Measurements from ENCODE around the gene RHOXF2.
"Not testable (repeated sequence)": the region's sequence is repeated elsewhere in the genome, so short reads cannot be mapped to it uniquely, and the experiment has no call there.

The RHOXF2 gene

DNA sequence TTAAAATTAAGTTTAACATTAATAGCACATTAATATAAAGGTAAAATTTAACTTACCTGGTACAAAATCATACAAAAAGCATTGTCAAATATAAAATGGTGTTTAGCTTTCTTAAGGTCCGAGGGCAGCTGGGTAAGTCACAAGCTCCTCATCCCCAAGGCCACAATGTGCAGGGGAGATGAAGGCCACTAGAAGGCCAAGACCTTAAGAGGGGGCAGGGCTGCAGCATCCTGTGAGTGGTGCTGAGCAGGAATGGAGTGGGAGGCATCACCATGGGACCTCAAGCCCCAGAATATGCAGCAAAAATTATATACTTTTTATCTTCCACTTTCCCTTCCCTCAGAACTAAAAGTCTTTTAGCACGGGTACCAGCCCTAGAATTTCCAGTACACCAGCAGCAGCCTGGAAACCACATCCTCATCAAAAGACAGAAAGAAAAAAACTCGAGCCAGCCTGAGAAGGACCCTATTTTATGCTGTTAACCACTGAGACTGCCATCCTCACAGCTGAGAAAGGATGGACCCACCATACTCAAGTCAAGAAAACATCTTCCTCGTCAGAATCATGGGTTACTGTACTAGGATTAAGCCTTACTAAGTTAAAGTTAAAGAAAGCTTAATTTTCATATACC is 13.0 kb upstream of the RHOXF2 start:
- FAIRE-seq (no peak), DNase-seq (ENCODE audit: insufficient read length) (no peak)
- TF ChIP-seq POLR2A (IDR thresholded peaks at IDR 0.05; ENCODE audit: low read depth, low read length) (no peak), POLR2AphosphoS5 (IDR thresholded peaks at IDR 0.05; ENCODE audit: low read depth, low read length) (no peak), TAF1 (IDR thresholded peaks at IDR 0.05; ENCODE audit: borderline replicate concordance, low read depth, low read length) (no peak)

DNA sequence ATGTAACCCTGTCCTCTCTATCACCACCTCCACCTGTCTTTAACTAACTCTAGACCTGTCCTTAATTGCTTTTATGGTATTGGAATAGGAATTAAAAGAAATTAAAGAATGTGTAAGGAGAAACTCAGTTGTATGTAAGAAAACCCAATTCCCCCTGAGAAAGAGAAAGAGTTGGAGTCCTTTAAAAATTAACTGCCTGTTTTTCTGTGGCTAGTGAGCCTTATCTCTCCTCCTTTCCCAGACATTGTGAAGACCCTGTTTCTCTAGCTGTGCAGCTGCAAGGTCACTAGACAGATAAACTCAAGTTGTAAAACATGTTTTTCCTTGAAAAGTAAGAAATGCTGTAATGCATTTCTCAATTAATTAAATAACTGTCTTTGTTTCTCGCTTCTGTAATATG is 12.1 kb upstream of the RHOXF2 start:
- not testable (repeated sequence) for FAIRE-seq

DNA sequence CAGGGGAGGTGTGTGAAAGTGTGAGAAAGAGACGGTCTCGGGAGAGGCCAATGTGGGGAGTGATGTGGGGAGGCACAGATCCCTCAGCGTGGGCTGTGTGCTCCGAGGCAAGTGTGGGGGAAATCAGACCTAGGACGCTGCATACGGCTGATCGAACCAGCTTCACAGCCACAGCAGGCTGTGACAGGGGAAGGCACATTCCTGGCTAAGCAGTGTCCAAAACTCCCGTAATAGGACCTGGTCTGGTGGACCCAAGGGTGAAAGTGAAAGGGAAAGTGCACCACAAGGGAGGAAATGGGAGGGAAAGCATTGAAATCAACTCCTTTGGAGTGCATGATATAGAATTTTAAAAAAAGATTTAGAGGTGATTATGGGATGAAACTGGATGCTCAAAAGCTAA is 10.9 kb upstream of the RHOXF2 start:
- FAIRE-seq (no peak), DNase-seq (ENCODE audit: insufficient read length) (no peak)
- TF ChIP-seq TAF1 (IDR thresholded peaks at IDR 0.05; ENCODE audit: borderline replicate concordance, low read depth, low read length) (no peak), POLR2AphosphoS5 (IDR thresholded peaks at IDR 0.05; ENCODE audit: low read depth, low read length) (no peak), POLR2A (IDR thresholded peaks at IDR 0.05; ENCODE audit: low read depth, low read length) (no peak)

More for the DNA sequence above, 12.1 kb upstream of the RHOXF2 start:
- not testable (repeated sequence) for DNase-seq (ENCODE audit: insufficient read length)

DNA sequence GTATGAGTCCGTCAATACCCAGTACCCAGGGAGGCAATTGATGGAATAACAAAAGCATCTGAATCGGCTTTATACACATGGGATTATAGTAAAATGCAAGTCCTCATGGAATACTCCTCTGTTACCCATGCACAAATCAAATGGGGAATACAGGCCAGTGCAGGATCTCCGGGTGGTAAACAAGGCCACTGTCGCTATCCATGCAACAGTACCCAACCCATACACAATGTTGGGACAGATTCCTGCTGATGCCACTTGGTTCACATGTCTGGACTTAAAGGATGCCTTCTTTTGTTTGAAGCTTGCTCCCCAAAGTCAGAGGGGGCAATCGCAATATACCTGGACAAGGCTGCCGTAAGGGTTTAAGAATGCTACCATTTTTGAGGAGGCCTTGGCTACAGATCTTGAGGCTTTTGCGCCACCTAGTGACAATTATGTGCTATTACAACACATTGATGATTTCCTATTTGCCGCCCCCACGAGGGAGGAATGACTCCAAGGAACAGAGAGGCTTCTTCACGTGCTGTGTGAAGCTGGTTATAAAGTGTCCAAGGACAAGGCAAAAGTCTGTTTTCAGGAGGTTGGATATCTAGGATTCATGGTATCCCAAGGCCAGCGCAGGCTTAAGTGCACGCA is 8.2 kb upstream of the RHOXF2 start:
- peak; percentile 88 for FAIRE-seq
- not testable (repeated sequence) for DNase-seq (ENCODE audit: insufficient read length)

DNA sequence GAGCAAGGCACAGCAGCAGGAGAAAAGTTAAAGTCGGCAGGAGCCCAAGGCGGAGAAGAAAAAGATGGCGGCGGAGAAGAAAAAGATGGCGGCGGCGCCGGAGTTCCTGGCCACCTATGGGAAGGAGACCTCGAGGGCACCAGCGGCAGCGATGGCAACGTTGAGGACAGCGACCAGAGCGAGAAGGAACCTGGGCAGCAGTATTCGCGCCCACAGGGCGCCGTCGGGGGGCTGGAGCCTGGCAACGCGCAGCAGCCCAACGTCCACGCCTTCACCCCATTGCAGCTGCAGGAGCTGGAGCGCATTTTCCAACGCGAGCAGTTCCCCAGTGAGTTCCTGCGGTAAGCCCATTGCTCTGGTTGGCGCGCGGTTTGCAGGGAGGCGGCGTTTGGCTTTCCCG is 673 bp downstream of the RHOXF2 start:
- DNase-seq (ENCODE audit: insufficient read length); FAIRE-seq: not testable (repeated sequence)

DNA sequence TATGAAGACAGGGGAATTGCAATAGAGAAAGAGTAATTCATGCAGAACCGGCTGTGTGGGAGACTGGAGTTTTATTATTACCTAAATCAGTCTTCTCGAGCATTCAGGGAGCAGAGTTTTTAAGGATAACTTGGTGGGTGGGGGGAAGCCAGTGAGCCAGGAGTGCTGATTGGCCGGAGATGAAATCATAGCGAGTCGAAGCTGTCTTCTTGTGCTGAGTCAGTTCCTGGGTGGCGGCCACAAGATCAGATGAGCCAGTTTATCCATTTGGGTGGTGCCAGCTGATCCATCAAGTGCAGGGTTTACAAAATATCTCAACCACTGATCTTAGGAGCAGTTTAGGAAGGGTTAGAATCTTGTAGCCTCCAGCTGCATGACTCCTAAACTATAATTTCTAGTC is 34.8 kb downstream of the RHOXF2 start:
- not testable (repeated sequence) for DNase-seq (ENCODE audit: insufficient read length); FAIRE-seq

DNA sequence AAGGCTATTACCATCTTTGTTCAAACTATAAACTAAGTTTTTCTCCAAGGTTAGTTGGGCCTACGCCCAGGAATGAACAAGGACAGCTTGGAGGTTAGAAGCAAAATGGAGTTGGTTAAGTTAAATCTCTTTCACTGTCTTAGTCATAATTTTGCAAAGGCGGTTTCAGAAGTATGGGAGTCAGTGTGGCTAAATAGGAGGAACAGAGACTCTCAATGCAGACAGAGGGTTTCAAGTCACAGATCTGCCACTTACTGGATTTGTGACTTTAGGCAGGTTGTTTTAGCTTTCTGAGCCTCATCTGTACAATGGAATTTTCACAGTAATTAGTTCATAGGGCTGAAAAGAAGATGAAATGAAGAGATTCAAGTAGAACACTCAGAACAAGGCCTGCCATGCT is 35.3 kb downstream of the RHOXF2 start:
- not testable (repeated sequence) for DNase-seq (ENCODE audit: insufficient read length)
- peak; percentile 50 for FAIRE-seq

DNA sequence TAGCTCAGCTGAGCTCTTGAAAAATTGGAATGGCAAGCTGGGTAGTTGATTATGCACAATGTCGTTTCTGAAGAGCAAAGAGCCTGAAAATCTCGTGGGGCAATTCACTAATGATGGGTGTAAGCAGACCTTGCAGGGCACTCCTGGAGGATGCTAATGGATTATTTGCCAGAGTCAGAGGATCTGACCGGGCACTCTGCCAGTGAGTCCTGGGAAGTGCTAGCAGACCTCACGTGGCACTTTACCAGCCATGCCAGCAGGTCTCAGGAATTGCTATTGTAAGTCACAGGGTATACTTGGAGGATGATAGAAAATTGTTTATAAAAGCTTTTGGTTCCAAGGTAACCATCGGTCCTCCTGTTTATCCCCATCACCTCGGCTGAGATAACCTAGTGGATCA is 37.4 kb downstream of the RHOXF2 start:
- FAIRE-seq; DNase-seq (ENCODE audit: insufficient read length): not testable (repeated sequence)

DNA sequence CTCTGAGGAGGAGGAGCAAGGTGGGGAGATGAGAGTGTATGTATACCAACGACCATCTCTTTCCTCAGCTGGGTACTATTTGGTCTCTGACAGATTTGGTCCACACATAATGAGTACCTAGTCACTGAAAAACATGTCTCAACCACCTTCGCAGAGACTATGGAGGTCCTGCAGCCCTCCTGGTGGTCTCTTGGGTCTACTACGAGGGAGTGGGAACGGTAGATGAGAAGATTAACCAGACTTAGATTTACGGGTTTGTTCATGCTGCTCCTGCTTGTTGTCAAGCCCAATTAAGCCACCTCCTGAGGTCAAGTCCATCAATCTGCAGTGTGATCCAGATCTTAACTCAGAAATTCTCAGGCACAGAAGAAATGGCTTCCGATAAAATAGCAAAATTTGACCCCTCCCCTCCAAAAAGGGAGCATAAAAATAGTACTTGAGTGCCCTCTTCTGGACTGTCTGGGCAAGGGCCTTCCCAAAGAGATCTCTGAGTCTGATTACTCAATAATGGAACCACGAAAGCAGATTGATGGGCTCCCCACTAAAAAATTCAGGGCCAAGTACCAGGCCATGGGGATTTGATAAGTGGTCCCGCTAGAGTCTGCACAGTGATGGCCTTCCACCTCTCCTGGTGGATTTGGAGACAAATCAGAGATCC is 38.3 kb downstream of the RHOXF2 start:
- DNase-seq (ENCODE audit: insufficient read length) = not testable (repeated sequence)
- FAIRE-seq = peak; percentile 36

DNA sequence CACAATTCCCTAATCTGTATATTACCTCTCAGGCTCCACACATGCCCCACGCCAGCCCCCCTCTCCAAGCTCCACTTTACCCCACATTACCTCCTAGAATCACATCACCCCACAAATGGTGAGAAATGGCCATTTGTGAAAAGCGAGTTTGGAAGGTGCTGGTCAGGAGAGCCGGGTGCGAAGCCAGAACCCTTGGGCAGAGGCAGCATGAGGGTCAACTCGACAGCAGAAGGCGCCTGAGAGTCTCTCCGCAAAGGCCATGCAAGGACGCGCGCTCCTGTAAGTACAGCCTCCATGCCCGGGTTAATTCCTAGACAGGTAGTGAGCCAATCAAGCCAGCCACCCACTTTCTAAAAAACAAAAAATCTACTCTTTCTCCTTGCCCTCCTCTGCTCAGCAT is 42.4 kb downstream of the RHOXF2 start:
- FAIRE-seq = no peak
- DNase-seq (ENCODE audit: insufficient read length) = no peak
- no peak for TF ChIP-seq POLR2A (IDR thresholded peaks at IDR 0.05; ENCODE audit: low read depth, low read length)
- TF ChIP-seq TAF1 (IDR thresholded peaks at IDR 0.05; ENCODE audit: borderline replicate concordance, low read depth, low read length) = no peak
- no peak for TF ChIP-seq POLR2AphosphoS5 (IDR thresholded peaks at IDR 0.05; ENCODE audit: low read depth, low read length)

DNA sequence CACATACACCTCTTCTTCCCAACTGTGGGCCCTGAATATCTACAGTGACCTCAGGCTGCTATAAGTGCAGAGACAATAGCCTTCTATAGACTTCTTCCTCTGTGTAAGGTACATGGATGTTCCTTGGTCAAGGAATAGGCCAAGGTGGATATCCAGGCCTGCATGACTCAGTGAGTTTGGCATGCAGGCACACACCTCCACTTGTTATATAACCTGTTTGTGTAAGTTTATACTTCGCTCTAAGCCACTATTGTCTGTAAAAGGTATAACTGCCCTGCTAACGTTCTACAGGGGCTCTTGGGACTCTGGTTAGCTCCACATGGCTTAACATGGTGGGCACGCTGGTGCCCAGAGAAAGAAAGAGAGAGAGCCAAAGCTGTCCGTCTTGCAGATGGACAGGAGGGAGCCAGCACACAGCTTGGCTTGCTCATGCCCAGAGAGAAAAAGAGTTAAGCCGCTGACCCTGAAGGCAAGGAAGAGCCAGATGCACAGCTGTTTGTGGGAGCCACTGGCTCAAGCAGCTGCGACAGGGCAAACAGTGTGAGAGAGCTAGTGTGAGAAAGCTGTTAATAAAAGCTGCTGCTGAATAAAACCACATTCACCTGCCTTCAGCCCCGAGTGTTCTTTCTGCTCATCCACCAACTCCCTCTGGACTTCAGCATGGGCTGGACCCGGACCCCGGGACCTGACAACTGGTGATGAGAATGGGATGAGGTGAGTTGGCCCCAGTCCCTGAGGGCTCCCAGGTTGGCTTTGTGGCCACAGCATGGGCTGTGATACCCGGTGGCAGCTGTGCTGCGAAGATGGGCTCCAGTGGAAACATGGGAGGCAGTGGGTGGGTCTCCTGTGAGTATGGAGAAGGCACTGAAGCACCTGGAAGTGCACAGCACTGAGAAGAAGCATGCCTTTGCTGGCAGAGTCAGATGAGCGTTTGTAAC is 47.7 kb downstream of the RHOXF2 start:
- FAIRE-seq = no peak
- no peak for TF ChIP-seq TAF1 (IDR thresholded peaks at IDR 0.05; ENCODE audit: borderline replicate concordance, low read depth, low read length)
- TF ChIP-seq POLR2A (IDR thresholded peaks at IDR 0.05; ENCODE audit: low read depth, low read length) = no peak
- no peak for TF ChIP-seq POLR2AphosphoS5 (IDR thresholded peaks at IDR 0.05; ENCODE audit: low read depth, low read length)

DNA sequence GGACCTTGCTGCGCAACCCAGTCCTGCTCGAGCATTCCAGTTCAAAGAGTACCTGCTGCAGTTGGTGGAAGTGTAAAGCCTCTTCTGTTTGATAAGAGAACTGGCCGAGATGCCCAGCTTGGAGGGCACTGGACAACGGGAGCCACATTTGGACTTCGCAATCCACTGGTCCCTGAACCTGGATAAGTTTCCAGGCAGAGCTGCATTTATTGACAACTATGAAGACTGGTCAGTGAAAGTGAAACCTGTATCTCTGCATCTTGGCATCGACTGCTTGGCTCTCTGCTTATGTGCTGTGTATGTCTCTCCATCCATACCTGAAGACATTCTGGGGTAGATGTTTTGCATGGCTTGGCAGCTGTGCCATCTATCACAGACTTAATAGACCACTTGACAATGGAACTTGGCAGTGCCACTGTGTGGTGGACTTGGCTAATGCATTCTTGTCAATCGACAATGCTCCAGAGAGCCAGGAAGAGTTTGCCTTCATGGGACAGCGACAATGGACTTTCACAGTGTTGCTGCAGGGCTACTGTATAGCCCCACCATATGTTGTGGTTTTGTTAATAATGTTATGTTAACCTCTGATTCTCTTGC is 48.7 kb downstream of the RHOXF2 start:
- no peak for TF ChIP-seq POLR2A (IDR thresholded peaks at IDR 0.05; ENCODE audit: low read depth, low read length)
- no peak for TF ChIP-seq POLR2AphosphoS5 (IDR thresholded peaks at IDR 0.05; ENCODE audit: low read depth, low read length)
- TF ChIP-seq TAF1 (IDR thresholded peaks at IDR 0.05; ENCODE audit: borderline replicate concordance, low read depth, low read length) = no peak
- no peak for FAIRE-seq

More for the DNA sequence above, 47.7 kb downstream of the RHOXF2 start:
- DNase-seq (ENCODE audit: insufficient read length) = no peak

More for the DNA sequence above, 48.7 kb downstream of the RHOXF2 start:
- DNase-seq (ENCODE audit: insufficient read length) = no peak
